Tibial nerve (tissue), 4 donors: ENCODE data around the gene ZDHHC5.

Experiments
- CTCF ChIP-seq, 5 experiments: fragments of 200-600 bp in 3 of 5; fragments of 450-650 bp in 2 of 5; sonication (generic) in 3 of 5; IDR thresholded peaks; one replicate each; pipeline ENCODE4 v1.5.1; 2016 to 2019; ENCODE audit warnings: antibody characterized with exemption in 5 of 5, mild to moderate bottlenecking in 3 of 5, moderate library complexity in 2 of 5
- EP300 ChIP-seq, 2 donors: sonication (generic); formaldehyde crosslinking; IDR thresholded peaks; one replicate each; pipeline ENCODE4 v1.6.1; 2017; ENCODE audit warnings: antibody characterized with exemption in 2 of 2, mild to moderate bottlenecking in 1 of 2
- POLR2A ChIP-seq, 2 donors: fragments of 450-650 bp; IDR thresholded peaks; one replicate each; pipeline ENCODE4 v1.6.1; 2017; ENCODE audit warnings: antibody characterized with exemption in 2 of 2, mild to moderate bottlenecking in 2 of 2, moderate library complexity in 2 of 2

GRCh38 chr11:57711414-57712255 lies 43.7 kb downstream of the ZDHHC5 start, which contains the start of gene MED19:
- TF ChIP-seq CTCF (IDR thresholded peaks at IDR 0.05): peak in 1 of 5 experiments; percentile 3
- TF ChIP-seq POLR2A (IDR thresholded peaks at IDR 0.05): no peak
- TF ChIP-seq EP300 (IDR thresholded peaks at IDR 0.05): no peak
